ENCODE results near the gene TMEM87B.
A peak's percentile ranks its signal among the peaks of the same experiment; 100 is the strongest.

TMEM87B gene

GRCh38 chr2:112118148-112118547, 63.1 kb downstream of the TMEM87B start:
- DNase-seq (ENCODE audit: low read depth) = no peak
- TF ChIP-seq, protein P1, sequence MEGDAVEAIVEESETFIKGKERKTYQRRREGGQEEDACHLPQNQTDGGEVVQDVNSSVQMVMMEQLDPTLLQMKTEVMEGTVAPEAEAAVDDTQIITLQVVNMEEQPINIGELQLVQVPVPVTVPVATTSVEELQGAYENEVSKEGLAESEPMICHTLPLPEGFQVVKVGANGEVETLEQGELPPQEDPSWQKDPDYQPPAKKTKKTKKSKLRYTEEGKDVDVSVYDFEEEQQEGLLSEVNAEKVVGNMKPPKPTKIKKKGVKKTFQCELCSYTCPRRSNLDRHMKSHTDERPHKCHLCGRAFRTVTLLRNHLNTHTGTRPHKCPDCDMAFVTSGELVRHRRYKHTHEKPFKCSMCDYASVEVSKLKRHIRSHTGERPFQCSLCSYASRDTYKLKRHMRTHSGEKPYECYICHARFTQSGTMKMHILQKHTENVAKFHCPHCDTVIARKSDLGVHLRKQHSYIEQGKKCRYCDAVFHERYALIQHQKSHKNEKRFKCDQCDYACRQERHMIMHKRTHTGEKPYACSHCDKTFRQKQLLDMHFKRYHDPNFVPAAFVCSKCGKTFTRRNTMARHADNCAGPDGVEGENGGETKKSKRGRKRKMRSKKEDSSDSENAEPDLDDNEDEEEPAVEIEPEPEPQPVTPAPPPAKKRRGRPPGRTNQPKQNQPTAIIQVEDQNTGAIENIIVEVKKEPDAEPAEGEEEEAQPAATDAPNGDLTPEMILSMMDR (IDR thresholded peaks at IDR 0.05; ENCODE audit: insufficient read depth, low read depth, low read length, missing control alignments) = peak; percentile 17
- H3K4me3 ChIP-seq (ENCODE audit: low read length) = no peak overlapping the region

DNA sequence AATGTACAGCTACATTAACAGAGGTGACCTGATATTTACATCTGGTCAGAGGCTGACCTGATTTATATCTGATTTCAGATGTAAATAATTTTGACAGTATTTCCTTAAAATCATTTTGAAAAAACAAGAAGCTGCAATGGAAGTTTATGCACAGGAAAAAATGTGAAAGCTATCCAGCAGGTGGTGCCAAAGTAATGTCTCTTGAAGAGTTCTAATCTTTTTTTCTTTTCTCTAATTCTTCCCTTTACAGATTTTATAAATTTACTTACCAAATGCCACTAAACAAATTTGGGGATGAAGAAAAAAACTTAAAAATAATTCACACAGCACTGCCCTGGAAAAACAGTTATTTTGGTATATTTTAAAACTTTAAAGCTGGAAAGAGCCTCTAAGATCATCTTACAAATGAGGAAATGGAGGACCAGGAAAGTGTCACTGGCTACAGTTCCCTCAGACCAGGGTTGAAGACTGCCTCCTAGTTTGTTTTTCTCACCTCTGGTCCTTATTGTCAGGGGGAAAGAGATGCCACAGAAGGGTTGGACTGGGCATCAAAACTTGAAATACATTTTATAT, 66.7 kb downstream of the TMEM87B start:
- no peak overlapping the region for H3K4me3 ChIP-seq (ENCODE audit: low read length)
- TF ChIP-seq, protein P1 (IDR thresholded peaks at IDR 0.05; ENCODE audit: insufficient read depth, low read depth, low read length, missing control alignments) = peak; percentile 57
- DNase-seq (ENCODE audit: low read depth) = peak; percentile 60

DNA sequence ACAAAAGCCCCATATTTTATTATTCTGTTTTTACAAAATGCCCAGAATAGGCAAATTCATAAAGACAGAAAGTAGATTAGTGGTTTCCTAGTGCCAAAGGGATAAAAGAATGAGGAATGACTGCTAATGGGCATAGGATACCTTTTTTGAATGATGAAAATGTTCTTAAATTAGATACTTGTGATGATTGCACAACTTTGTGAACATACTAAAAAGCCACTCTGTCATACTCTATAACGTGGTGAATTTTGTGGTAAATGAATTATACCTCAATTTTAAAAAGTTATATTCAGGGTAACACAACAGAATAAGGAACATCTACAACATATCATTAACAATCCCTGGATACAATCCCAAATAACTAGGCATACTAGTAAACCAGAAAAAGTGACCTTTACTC, 74.0 kb downstream of the TMEM87B start:
- TF ChIP-seq, protein P1 (IDR thresholded peaks at IDR 0.05; ENCODE audit: insufficient read depth, low read depth, low read length, missing control alignments) = no peak
- DNase-seq (ENCODE audit: low read depth) = no peak
- no peak overlapping the region for H3K4me3 ChIP-seq (ENCODE audit: low read length)

GRCh38 chr2:112133344-112133743, 78.3 kb downstream of the TMEM87B start:
- no peak for DNase-seq (ENCODE audit: low read depth)
- no peak overlapping the region for H3K4me3 ChIP-seq (ENCODE audit: low read length)
- TF ChIP-seq, protein P1 (IDR thresholded peaks at IDR 0.05; ENCODE audit: insufficient read depth, low read depth, low read length, missing control alignments) = no peak

- DNase-seq (ENCODE audit: low read depth) = no peak
- TF ChIP-seq, protein P1 (IDR thresholded peaks at IDR 0.05; ENCODE audit: insufficient read depth, low read depth, low read length, missing control alignments) = no peak
- no peak overlapping the region for H3K4me3 ChIP-seq (ENCODE audit: low read length)
Measured at GRCh38 chr2:112134120-112134519, 79.1 kb downstream of the TMEM87B start.

DNA sequence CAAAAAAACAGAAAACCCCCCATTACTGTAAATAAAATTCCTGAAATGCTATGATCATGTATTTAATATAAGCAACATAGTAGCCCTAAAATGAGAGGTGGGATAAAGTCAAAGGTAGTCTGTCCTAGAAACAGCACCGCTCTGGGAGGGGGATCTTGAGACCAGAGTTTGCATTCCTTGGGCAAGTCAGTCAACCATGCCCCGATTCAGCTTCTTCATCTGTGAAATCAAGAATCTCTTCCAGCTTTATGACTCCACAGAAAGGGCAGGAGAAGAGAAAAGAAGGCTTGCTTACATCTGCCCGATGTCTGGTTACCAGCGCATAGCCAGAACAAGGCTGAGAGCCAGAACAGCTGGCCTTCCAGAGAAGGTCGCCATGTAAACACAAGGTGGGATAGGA, 81.0 kb downstream of the TMEM87B start:
- no peak for DNase-seq (ENCODE audit: low read depth)
- H3K4me3 ChIP-seq (ENCODE audit: low read length) = no peak overlapping the region
- TF ChIP-seq, protein P1 (IDR thresholded peaks at IDR 0.05; ENCODE audit: insufficient read depth, low read depth, low read length, missing control alignments) = no peak

- TF ChIP-seq, protein P1 (IDR thresholded peaks at IDR 0.05; ENCODE audit: insufficient read depth, low read depth, low read length, missing control alignments) = no peak
- peak overlapping the region; percentile 48 for H3K4me3 ChIP-seq (ENCODE audit: low read length)
- DNase-seq (ENCODE audit: low read depth) = peak; percentile 71
Measured at GRCh38 chr2:112137516-112138158, 82.6 kb downstream of the TMEM87B start.
